ENCODE results near the gene TTC1. TPM values are rescaled to one million over a fixed set of nuclear protein-coding genes. Genes with fewer than 3 reads are reported as not detected.
A peak's percentile ranks its signal among the peaks of the same experiment; 100 is the strongest.

Gene TTC1
- total and polyA plus RNA-seq, 10 donors = 29.2 to 55.2 (median 39.6) TPM

- H3K9me3 ChIP-seq = no peaks in the 10 kb centered on the region
- H3K4me1 ChIP-seq = peaks cover 0 to 36% (median 13%) of the 10 kb centered on the region in 6 donors
- TF ChIP-seq CTCF (IDR thresholded peaks at IDR 0.05 in 8 of 11, conservative IDR thresholded peaks at IDR 0.05 in 3 of 11) (peak in 1 of 11 experiments; percentile 16), POLR2AphosphoS5 (IDR thresholded peaks at IDR 0.05) (peak in 1 of 3 donors; percentile 15), POLR2A (IDR thresholded peaks at IDR 0.05) (no peak)
- DNase-seq = no peak
- H3K27ac ChIP-seq = peak overlapping the region in 4 of 8 donors; percentile 16 to 38 (median 26)
- peaks cover 0 to 54% (median 31%) of the 10 kb centered on the region in 7 donors for H3K27me3 ChIP-seq (replicated peaks in 1 of 7)
- no peak overlapping the region for H3K4me3 ChIP-seq
- WGBS, 5 donors = 50 to 77% (median 66%) methylated on average over 2 of the region's 2 CpGs
- intact Hi-C loops (cut with DNase I; ENCODE audit: low total_unique reads) = no loop called here
- no peaks in the 10 kb centered on the region for H3K36me3 ChIP-seq
Measured at GRCh38 chr5:159975462-159976019, 33.4 kb upstream of the TTC1 start.

GRCh38 chr5:159976921-159977320 lies 32.0 kb upstream of the TTC1 start:
- peaks cover 0 to 31% (median 11%) of the 10 kb centered on the region in 6 donors for H3K4me1 ChIP-seq
- peaks cover 0 to 49% (median 17%) of the 10 kb centered on the region in 7 donors for H3K27me3 ChIP-seq (replicated peaks in 1 of 7)
- H3K9me3 ChIP-seq = no peaks in the 10 kb centered on the region
- no peak overlapping the region for H3K27ac ChIP-seq
- TF ChIP-seq POLR2A (IDR thresholded peaks at IDR 0.05) = no peak
- no peak for TF ChIP-seq POLR2AphosphoS5 (IDR thresholded peaks at IDR 0.05)
- TF ChIP-seq CTCF (IDR thresholded peaks at IDR 0.05 in 8 of 11, conservative IDR thresholded peaks at IDR 0.05 in 3 of 11) = no peak
- intact Hi-C loops (cut with DNase I; ENCODE audit: low total_unique reads) = no loop called here
- WGBS, 5 donors = 86 to 98% (median 93%) methylated on average over 3 of the region's 3 CpGs
- H3K4me3 ChIP-seq = no peak overlapping the region
- H3K36me3 ChIP-seq = no peaks in the 10 kb centered on the region
- no peak for DNase-seq

GRCh38 chr5:159978358-159978757 lies 30.6 kb upstream of the TTC1 start:
- Histone ChIP-seq H3K27ac (no peak overlapping the region), H3K4me3 (no peak overlapping the region), H3K9me3 (no peaks in the 10 kb centered on the region), H3K27me3 (replicated peaks in 1 of 7) (peaks cover 0 to 35% (median 2%) of the 10 kb centered on the region in 7 donors), H3K4me1 (peaks cover 0 to 17% (median 0%) of the 10 kb centered on the region in 6 donors), H3K36me3 (no peaks in the 10 kb centered on the region)
- TF ChIP-seq CTCF (IDR thresholded peaks at IDR 0.05 in 8 of 11, conservative IDR thresholded peaks at IDR 0.05 in 3 of 11) = no peak
- TF ChIP-seq POLR2A (IDR thresholded peaks at IDR 0.05) = no peak
- no peak for TF ChIP-seq POLR2AphosphoS5 (IDR thresholded peaks at IDR 0.05)
- intact Hi-C loops (cut with DNase I; ENCODE audit: low total_unique reads) = no loop called here
- no peak for DNase-seq
- WGBS, 5 donors = 21 to 58% (median 49%) methylated on average over 1 to 2 of the region's 2 CpGs

- Histone ChIP-seq H3K4me1 (peaks cover 0 to 11% (median 9%) of the 10 kb centered on the region in 6 donors), H3K27me3 (replicated peaks in 1 of 7) (peaks cover 0 to 25% (median 3%) of the 10 kb centered on the region in 7 donors), H3K36me3 (no peaks in the 10 kb centered on the region), H3K27ac (no peak overlapping the region), H3K9me3 (no peaks in the 10 kb centered on the region), H3K4me3 (no peak overlapping the region)
- 71 to 96% (median 85%) methylated on average over 8 of the region's 8 CpGs for WGBS, 5 donors
- intact Hi-C loops (cut with DNase I; ENCODE audit: low total_unique reads) = loop anchor here (10.0 kb wide), 1 partner anchor 698 kb away; no protein-coding TSS in a partner anchor
- no peak for DNase-seq
- no peak for TF ChIP-seq POLR2AphosphoS5 (IDR thresholded peaks at IDR 0.05)
- no peak for TF ChIP-seq POLR2A (IDR thresholded peaks at IDR 0.05)
- TF ChIP-seq CTCF (IDR thresholded peaks at IDR 0.05 in 8 of 11, conservative IDR thresholded peaks at IDR 0.05 in 3 of 11) = no peak
Measured at GRCh38 chr5:159982421-159983173, 26.3 kb upstream of the TTC1 start.
